ENCODE results near the gene ROMO1. TPM values are rescaled to one million over a fixed set of nuclear protein-coding genes. Genes with fewer than 3 reads are reported as not detected.

Gene ROMO1
- total RNA-seq, 1 donor from 2014 or later = 128 TPM

- no peaks in the 10 kb centered on the region for H3K27me3 Mint-ChIP-seq (ENCODE audit: low read depth)
- H3K4me3 Mint-ChIP-seq (ENCODE audit: unreplicated experiment) = no peak overlapping the region
- no peak for TF ChIP-seq CTCF (IDR thresholded peaks at IDR 0.05)
- H3K4me1 Mint-ChIP-seq (ENCODE audit: low read depth) = peaks cover 34% of the 10 kb centered on the region
- no peaks in the 10 kb centered on the region for H3K9me3 Mint-ChIP-seq (ENCODE audit: low read depth)
- no peak for DNase-seq (ENCODE audit: low spot score)
- no peak overlapping the region for H3K27ac Mint-ChIP-seq (ENCODE audit: unreplicated experiment)
- H3K36me3 Mint-ChIP-seq (ENCODE audit: low read depth) = peaks cover 22% of the 10 kb centered on the region
Measured at GRCh38 chr20:35665949-35666288, 33.3 kb upstream of the ROMO1 start.

- Mint-ChIP-seq H3K27me3 (ENCODE audit: low read depth) (no peaks in the 10 kb centered on the region), H3K4me3 (ENCODE audit: unreplicated experiment) (no peak overlapping the region), H3K36me3 (ENCODE audit: low read depth) (peaks cover 40% of the 10 kb centered on the region), H3K27ac (ENCODE audit: unreplicated experiment) (no peak overlapping the region), H3K9me3 (ENCODE audit: low read depth) (no peaks in the 10 kb centered on the region), H3K4me1 (ENCODE audit: low read depth) (peaks cover 4% of the 10 kb centered on the region)
- DNase-seq (ENCODE audit: low spot score) = no peak
- no peak for TF ChIP-seq CTCF (IDR thresholded peaks at IDR 0.05)
Measured at GRCh38 chr20:35669221-35669620, 30.0 kb upstream of the ROMO1 start.

- H3K27ac Mint-ChIP-seq (ENCODE audit: unreplicated experiment) = no peak overlapping the region
- no peak for DNase-seq (ENCODE audit: low spot score)
- peaks cover 4% of the 10 kb centered on the region for H3K4me1 Mint-ChIP-seq (ENCODE audit: low read depth)
- no peak overlapping the region for H3K4me3 Mint-ChIP-seq (ENCODE audit: unreplicated experiment)
- no peak for TF ChIP-seq CTCF (IDR thresholded peaks at IDR 0.05)
- H3K9me3 Mint-ChIP-seq (ENCODE audit: low read depth) = no peaks in the 10 kb centered on the region
- peaks cover 42% of the 10 kb centered on the region for H3K36me3 Mint-ChIP-seq (ENCODE audit: low read depth)
- H3K27me3 Mint-ChIP-seq (ENCODE audit: low read depth) = no peaks in the 10 kb centered on the region
Measured at GRCh38 chr20:35669681-35670080, 29.5 kb upstream of the ROMO1 start.

GRCh38 chr20:35673884-35674283 is 25.3 kb upstream of the ROMO1 start:
- no peak for DNase-seq (ENCODE audit: low spot score)
- no peak overlapping the region for H3K27ac Mint-ChIP-seq (ENCODE audit: unreplicated experiment)
- H3K27me3 Mint-ChIP-seq (ENCODE audit: low read depth) = no peaks in the 10 kb centered on the region
- H3K9me3 Mint-ChIP-seq (ENCODE audit: low read depth) = no peaks in the 10 kb centered on the region
- no peaks in the 10 kb centered on the region for H3K4me1 Mint-ChIP-seq (ENCODE audit: low read depth)
- no peak overlapping the region for H3K4me3 Mint-ChIP-seq (ENCODE audit: unreplicated experiment)
- peaks cover 41% of the 10 kb centered on the region for H3K36me3 Mint-ChIP-seq (ENCODE audit: low read depth)
- no peak for TF ChIP-seq CTCF (IDR thresholded peaks at IDR 0.05)

GRCh38 chr20:35674921-35675320 is 24.3 kb upstream of the ROMO1 start:
- TF ChIP-seq CTCF (IDR thresholded peaks at IDR 0.05) = no peak
- H3K9me3 Mint-ChIP-seq (ENCODE audit: low read depth) = no peaks in the 10 kb centered on the region
- no peak for DNase-seq (ENCODE audit: low spot score)
- H3K36me3 Mint-ChIP-seq (ENCODE audit: low read depth) = peaks cover 33% of the 10 kb centered on the region
- no peaks in the 10 kb centered on the region for H3K4me1 Mint-ChIP-seq (ENCODE audit: low read depth)
- no peaks in the 10 kb centered on the region for H3K27me3 Mint-ChIP-seq (ENCODE audit: low read depth)
- H3K4me3 Mint-ChIP-seq (ENCODE audit: unreplicated experiment) = no peak overlapping the region
- H3K27ac Mint-ChIP-seq (ENCODE audit: unreplicated experiment) = no peak overlapping the region
